Urothelium cell line (cell line): ENCODE data around the gene DNAJB4.
"Not testable (repeated sequence)": the region's sequence is repeated elsewhere in the genome, so short reads cannot be mapped to it uniquely, and the experiment has no call there.

ENCODE experiments used
- DNase-seq: peaks from one replicate; pipeline ENCODE4 v3.0.0; 2011; ENCODE audit warnings: low spot score, mixed read lengths
- FAIRE-seq: peaks from 2 replicates; lab custom pipeline; 2011; peaks lifted over from hg19 to GRCh38; lab: Jason Lieb, UNC

DNAJB4 gene

GRCh38 chr1:78004719-78005447, at the start of gene DNAJB4:
TSS of gene DNAJB4 (plus strand) at chr1:78004939. CDS start at chr1:78005111, 172 bp downstream.
- FAIRE-seq (no peak), DNase-seq (peak; percentile 76)

GRCh38 chr1:77955709-77956108, 49.0 kb upstream of the DNAJB4 start:
- DNase-seq (no peak), FAIRE-seq (no peak)

- FAIRE-seq (no peak), DNase-seq (no peak)
Observed at GRCh38 chr1:77956464-77956863, 48.3 kb upstream of the DNAJB4 start.

GRCh38 chr1:77958391-77958790, 46.3 kb upstream of the DNAJB4 start:
- DNase-seq, result no peak
- FAIRE-seq, result no peak

GRCh38 chr1:77958850-77959249, 45.9 kb upstream of the DNAJB4 start:
- FAIRE-seq (no peak), DNase-seq (no peak)

GRCh38 chr1:77961392-77961791, 43.3 kb upstream of the DNAJB4 start:
- FAIRE-seq, result no peak

GRCh38 chr1:77966291-77966690, 38.4 kb upstream of the DNAJB4 start:
- DNase-seq, result no peak
- no peak for FAIRE-seq

More at GRCh38 chr1:77961392-77961791, 43.3 kb upstream of the DNAJB4 start:
- no peak for DNase-seq

GRCh38 chr1:77970192-77970591, 34.5 kb upstream of the DNAJB4 start:
- no peak for DNase-seq
- no peak for FAIRE-seq

GRCh38 chr1:77972080-77972479, 32.7 kb upstream of the DNAJB4 start:
- no peak for DNase-seq
- no peak for FAIRE-seq

- no peak for FAIRE-seq
- no peak for DNase-seq
Observed at GRCh38 chr1:77975386-77975785, 29.4 kb upstream of the DNAJB4 start.

- no peak for DNase-seq
- no peak for FAIRE-seq
Observed at GRCh38 chr1:77975907-77976306, 28.8 kb upstream of the DNAJB4 start.

GRCh38 chr1:77976433-77977076, 28.2 kb upstream of the DNAJB4 start:
- FAIRE-seq, result no peak
- DNase-seq, result no peak

GRCh38 chr1:77977989-77978292, 26.8 kb upstream of the DNAJB4 start:
- no peak for FAIRE-seq
- DNase-seq, result no peak

- DNase-seq, result peak; percentile 51
- FAIRE-seq, result no peak
Observed at GRCh38 chr1:77978293-77978968, 26.3 kb upstream of the DNAJB4 start.

- FAIRE-seq, result no peak
Observed at GRCh38 chr1:77978969-77979876, 25.5 kb upstream of the DNAJB4 start, which contains the start of gene FUBP1. TSS of gene FUBP1 (minus strand) at chr1:77979072. CDS start at chr1:77979004, 68 bp downstream.

GRCh38 chr1:77983352-77983996, 21.3 kb upstream of the DNAJB4 start:
- FAIRE-seq, DNase-seq: not testable (repeated sequence)

More at GRCh38 chr1:77978969-77979876, 25.5 kb upstream of the DNAJB4 start, which contains the start of gene FUBP1:
- DNase-seq, result peak; percentile 94

- FAIRE-seq (no peak), DNase-seq (no peak)
Observed at GRCh38 chr1:77983997-77984355, 20.8 kb upstream of the DNAJB4 start.

GRCh38 chr1:77984629-77985028, 20.1 kb upstream of the DNAJB4 start:
- DNase-seq (no peak), FAIRE-seq (no peak)

- FAIRE-seq, result no peak
Observed at GRCh38 chr1:77986810-77987209, 17.9 kb upstream of the DNAJB4 start.

GRCh38 chr1:77987919-77988318, 16.8 kb upstream of the DNAJB4 start:
- FAIRE-seq (no peak), DNase-seq (no peak)

More at GRCh38 chr1:77986810-77987209, 17.9 kb upstream of the DNAJB4 start:
- no peak for DNase-seq
